ENCODE data around the gene CACNB2.
"Not testable (repeated sequence)": the region's sequence is repeated elsewhere in the genome, so short reads cannot be mapped to it uniquely, and the experiment has no call there.

The CACNB2 gene

DNA sequence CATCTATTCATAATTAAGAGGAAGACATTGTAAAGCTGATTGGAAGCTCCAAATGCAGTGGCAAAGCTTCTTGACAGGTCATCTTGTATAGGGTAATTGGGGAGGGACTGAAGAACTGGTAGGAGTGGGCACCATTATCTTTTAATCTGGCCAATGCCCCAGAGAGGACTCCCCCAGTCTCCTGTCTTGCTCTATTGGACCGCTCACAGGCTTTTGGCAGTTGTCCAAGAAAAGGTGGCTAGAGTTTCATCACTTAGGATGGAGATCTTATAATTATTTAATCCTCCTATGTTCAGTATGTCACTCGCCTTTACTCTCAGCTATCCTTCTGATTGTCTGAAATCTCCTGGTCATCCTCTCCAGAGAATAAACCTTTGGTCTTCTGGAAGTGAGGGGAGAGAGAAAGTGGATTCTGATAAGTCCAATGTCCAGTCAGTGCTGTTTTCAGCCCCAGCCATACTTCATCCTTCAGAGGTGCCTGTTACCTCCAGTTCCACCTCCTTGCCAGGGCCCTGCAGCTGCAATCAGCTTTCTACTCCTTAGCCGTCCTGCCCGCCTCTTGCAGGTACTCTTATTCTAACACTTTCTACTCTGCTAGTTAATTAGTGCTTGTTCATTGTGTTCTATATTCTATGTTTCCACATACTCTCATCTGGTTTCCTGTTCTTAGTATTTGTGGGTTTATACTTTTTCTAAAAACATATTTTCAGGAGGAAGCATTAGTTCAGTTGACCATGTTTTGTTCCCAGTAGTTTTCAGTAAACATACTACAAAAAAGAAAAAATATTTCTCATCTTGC lies 269.6 kb downstream of the CACNB2 start:
- no peak for DNase-seq

DNA sequence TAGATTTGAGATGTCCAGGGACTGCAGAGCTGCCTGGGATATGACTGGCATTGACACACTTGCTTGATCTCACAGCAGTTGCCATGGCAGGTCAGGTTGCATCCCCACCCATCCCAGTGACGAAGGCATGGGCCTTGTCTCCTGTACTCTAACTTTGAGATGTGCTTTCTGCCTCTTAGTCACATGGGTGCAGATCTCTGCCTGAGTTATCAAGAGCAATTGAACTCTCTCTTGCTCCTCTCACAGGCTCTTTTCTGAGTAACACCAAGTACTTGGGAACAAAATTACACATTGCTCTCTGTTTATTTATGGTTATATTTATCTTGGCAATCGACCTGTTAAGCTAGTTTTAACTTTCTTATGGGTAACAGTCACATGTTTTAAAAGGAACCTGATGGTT lies 273.8 kb downstream of the CACNB2 start:
- no peak for DNase-seq

DNA sequence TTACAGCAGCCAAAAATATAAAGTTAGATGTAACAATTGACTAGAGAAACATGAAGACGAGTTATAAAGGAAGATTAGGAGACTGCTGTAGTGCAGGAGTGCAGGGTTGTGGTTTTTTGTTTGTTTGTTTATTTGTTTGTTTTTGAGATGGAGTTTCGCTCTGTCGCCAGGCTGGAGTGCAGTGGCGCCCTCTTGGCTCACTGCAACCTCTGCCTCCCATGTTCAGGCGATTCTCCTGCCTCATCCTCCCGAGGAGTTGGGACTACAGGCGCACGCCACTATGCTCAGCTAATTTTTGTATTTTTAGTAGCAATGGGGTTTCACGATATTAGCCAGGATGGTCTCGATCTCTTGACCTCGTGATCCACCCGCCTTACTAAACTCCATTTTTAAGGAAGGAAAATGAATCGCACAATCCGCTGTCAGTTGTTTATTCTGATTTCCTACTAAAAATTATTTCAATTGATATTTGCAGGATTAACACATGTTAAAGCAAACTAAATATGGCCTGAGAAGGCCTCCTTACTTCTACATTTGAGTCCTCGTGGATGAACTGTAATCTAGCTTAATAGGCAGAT lies 277.8 kb downstream of the CACNB2 start:
- no peak for DNase-seq

DNA sequence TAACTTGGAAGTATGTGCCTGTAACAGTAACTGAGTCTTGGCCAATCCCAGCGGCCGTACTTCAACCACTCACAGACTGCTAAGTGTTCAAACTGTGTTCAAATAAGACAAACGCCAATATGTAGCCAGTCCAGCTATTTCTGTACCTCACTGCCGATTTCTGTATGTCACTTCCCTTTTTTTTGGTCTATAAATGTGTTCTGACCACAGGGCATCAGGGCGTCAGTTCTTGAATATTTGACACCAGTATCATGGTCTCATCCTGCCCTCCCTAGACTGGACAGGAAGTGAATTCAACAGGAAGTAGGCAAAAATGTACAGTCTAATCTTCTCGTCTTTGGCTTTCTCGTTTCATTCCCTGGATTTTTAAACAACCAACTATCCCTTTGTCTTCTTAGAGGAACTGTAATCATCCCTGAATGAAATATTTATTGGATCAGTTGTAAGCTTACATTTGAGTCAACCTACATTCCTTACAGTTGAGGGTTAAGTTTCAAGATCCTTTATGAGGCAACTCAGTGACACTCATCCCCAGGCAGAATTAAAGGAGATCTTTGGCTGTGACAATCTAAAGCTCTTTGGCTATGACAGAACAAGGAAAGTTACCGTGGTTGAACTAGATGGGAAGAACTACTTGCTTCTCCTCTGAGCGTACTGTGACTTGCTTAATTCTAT lies 278.5 kb downstream of the CACNB2 start:
- no peak for DNase-seq

DNA sequence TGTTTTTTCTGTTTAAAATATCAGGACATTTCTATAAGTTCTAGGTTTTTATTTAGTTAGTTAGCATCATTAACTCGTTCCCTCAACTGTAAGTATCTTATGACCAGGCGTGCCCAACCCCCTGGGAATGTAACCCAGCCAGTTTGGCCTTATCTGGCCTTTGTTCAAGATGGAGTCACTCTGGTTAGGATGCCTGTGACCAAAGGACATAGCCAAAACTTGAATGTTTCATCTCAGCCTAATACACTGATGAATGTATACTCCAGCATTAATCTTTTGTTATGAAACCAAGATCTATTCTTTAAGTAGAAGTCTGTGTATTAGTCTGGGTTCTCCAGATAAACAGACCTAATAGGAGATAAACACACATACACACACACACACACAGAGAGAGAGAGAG lies 279.7 kb downstream of the CACNB2 start:
- DNase-seq, result no peak

DNA sequence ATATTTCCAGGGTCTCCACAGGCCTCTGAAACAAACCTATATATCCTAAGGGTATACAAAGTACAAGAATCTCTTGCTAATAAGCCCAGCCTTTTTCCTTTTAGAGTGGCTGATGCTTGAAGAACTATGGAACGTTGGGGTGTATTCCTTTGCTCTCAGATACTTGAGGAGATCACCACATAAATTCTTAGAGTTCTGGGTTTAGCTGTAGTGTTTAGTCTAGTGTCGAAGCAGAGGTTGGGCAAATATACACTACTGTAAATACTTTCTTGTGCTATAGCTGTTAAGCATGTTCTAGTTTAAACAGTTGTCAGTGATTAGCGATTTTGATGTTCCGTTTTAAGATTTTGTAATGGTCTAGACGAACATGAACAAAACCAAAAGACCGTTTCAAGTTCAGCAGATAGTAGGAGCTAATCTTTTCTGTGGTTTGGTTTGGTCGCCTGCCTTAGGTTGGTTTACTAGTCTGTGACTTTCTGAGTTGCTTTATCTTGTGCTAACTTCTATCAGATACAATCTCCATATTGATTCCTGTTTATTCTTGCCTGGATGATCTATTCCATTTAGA lies 281.6 kb downstream of the CACNB2 start:
- DNase-seq, result no peak

DNA sequence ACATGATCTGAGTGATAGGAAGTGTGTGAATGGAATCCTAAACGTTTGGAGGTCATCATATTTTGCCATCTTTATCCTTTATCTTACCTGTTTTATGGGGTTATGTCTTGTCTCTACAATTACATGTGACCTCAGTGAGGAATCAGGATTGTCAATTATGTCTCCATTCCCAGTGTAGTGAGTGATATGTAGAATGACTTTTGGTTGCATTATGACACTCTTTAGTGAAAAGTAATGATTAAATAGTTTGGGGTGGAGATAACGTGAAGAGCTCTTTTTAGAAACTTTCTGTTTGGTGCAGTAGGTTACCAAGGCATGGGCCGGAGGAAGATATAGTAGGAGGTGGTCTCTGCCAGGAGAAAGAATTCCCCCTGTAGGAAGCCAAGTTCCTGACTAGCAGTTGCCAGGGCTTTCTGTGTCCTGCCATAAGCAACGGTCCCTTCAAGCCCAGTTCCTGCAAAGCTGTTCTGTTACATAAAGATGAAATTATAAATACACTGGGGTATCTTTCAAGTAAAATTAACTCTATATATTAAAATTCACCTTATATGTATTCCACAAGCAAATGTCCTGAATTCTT lies 282.9 kb downstream of the CACNB2 start:
- DNase-seq, result no peak

DNA sequence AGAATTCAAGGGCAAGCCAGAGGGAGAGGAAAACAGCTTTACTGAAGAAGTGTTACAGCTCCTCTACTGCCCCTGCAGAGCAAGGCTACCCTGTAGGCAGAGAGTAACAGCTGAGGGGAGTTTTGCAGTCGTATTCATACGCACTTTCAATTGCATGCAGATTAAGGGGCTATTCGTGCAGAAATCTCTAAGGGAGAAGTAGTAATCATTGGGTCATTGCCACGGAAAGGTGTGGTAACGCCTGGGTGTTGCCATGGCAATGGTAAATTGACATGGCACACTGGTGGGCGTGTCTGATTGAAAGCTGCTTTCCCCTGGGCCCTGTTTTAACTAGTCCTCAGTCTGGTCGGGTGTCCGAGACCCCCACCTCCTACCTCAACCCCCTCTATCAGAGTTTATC lies 284.0 kb downstream of the CACNB2 start:
- DNase-seq, result no peak

DNA sequence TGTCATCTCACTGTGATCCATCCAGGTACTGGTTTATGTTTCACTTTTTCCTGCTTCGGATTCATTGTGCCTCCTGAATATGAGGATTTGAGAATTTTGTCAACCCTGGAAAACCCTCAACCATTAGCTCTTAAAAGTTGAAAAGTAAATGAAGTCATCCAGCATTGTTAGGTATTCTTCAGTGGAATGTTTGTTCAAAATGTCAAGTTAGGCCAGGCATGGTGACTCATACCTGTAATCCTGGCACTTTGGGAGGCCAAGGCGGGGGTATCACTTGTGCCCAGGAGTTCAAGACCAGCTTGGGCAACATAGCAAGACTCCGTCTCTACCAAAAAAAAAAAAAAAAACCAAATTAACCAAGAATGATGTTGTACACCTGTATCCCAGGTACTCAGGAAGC lies 289.1 kb downstream of the CACNB2 start:
- DNase-seq, result no peak

DNA sequence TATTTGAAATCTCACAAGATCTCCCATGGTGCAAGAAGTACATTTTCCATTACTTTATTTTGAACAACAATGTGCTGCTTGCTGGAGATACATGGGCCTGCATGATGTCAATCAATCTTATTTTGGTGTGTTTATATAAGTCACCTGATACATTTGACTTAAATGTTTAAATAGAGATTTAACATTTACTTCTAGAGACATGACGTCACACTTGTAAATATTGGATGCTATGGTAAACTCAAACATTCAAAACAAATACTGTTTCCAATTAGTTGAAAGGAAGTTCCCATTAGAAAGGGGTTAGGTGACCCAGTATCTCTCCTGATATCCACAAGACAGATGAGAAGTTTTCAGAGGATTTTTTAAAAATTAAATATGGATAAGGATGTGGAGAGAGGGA lies 296.7 kb downstream of the CACNB2 start:
- no peak for DNase-seq

DNA sequence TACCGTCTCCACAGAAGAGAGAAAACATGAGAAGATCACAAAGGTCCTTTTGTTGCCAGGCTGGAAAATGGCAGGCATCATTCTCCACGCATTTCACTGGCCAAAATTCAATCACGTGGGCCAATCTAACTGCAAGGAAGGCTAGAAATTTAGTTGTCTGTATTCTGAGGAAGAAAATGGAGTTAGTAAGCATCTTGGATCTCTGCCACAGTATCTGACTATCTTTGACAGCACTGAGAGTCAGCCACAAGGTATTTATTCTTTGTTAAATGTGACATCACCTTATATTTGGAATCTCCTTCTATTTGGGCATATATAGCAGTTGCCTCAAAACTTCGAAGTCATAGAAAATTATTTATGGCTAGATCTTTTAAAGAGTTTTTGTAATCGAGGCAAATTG lies 297.3 kb downstream of the CACNB2 start:
- DNase-seq, result no peak

DNA sequence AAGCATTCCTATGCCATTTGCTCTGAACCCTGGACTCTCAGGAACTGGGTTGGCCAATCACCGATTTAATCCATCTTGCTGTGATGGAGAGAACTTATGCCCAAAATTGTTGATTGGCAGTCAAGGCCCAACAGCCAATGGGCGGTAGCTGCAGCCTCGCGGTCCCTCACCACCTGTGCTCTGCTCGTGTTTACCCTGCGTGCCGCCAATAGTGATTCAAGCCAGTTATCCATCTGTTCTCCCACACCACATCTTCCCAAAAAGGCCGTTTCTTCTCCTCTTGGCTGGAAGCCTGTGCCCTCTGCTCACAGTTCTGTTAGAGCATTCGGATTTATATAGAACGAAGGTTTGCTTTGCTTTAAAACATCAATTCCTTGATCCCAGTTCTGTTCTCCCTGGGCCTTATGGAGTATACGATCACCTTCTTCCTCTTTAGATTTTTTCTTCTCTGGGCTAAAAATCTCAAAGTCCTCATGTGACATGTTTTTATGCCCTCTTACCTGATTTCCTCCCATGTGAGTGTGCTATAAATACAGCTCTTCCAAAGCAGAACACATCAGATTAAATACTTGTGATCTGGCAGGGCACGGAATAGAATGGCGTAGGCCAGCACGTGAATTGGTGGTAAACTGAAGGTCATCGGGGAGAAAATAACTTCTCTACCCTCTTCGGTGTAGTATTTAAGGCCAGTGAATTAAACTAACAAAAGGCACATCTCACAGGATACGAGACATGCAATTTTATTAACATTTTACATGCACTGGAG lies 298.3 kb downstream of the CACNB2 start:
- no peak for DNase-seq

DNA sequence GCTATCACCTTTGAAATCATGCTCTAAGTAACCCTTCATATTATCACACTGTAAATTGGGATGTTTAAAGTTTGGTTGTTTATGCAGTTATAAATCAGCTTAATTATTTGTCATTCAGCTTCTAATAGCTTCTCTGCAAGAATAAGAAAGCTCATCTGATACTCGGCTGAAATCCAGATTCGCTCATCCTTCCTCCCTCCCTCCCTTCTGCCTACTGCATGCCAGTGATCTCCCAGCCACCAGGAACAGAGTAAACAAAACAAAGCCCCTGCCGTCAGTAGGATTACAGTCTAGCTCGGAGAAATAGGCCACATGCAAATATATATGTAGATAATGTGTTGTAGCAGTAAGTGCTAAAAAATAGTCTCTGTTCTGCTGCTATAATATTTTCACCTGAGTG lies 299.4 kb downstream of the CACNB2 start:
- DNase-seq, result no peak

DNA sequence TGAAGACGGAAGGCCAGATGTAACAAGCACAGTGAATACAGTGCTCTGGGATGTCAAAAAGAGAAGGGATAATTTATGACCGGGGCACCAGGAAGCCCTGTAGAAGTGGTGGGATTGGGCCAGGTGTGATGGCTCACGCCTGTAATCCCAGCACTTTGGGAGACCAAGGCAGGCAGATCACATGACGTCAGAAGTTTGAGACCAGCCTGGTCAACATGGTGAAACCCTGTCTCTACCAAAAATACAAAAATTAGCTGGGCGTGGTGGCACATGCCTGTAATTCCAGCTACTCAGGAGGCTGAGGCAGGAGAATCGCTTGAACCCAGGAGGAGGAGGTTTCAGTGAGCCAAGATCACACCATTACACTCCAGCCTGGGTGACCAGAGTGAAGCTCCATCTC lies 305.4 kb downstream of the CACNB2 start:
- DNase-seq, result not testable (repeated sequence)

DNA sequence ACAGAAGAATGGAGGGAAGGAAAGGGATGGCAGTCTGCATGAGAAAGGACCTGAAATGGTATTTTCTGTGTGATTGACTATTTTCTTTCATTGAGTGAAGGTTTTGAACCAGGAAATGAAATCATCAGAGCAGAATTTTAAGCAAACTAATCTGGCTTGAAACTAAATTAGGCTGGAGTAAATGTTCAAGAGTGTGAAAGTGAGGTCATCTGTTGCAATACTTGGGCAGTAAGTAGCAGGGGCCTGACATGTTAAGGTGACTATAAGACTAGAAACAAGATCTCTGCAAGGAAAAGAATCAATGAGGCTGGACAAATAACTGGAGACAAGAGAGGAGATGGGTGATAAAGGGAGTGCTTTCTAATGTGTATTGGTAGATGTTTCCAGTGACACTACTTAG lies 306.0 kb downstream of the CACNB2 start:
- no peak for DNase-seq

DNA sequence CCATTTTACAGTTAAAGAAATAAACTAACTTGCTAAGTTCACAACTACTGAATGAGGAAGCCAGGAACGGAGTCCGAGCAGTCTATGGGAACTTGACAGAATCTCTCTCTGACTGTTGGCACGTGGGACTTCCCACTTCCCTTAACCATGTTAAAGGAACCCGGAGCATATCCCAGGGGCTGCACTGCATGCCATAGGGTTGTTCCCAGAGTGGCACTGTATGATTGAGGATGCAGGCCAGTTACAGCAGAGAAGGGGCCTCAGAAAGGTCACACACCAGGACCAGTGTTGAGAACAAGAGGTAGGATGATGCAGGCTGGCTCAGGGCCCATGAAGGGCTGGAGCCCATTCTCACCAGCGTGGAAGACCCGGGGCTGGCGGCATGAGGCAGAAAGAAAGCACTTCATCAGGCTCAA lies 309.4 kb downstream of the CACNB2 start:
- DNase-seq, result no peak

DNA sequence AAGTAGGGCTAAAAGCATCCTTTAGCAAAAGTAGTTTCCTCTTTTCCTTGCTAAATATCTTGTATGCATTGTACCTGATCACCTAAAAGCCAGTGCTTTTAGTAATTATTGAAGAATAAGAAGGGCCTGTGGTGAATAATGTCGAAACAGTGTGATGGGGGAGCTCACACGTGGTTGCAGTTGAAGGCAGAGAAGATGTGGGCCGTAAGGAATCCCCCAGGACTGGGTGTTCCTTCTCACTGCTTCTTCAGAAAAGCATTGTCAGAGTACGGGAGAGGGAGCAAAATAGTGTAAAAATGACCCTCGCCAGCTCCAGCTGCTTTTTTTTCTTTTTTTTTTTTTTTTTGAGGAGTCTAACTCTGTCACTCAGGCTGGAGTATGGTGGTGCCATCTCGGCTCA lies 310.1 kb downstream of the CACNB2 start:
- no peak for DNase-seq

DNA sequence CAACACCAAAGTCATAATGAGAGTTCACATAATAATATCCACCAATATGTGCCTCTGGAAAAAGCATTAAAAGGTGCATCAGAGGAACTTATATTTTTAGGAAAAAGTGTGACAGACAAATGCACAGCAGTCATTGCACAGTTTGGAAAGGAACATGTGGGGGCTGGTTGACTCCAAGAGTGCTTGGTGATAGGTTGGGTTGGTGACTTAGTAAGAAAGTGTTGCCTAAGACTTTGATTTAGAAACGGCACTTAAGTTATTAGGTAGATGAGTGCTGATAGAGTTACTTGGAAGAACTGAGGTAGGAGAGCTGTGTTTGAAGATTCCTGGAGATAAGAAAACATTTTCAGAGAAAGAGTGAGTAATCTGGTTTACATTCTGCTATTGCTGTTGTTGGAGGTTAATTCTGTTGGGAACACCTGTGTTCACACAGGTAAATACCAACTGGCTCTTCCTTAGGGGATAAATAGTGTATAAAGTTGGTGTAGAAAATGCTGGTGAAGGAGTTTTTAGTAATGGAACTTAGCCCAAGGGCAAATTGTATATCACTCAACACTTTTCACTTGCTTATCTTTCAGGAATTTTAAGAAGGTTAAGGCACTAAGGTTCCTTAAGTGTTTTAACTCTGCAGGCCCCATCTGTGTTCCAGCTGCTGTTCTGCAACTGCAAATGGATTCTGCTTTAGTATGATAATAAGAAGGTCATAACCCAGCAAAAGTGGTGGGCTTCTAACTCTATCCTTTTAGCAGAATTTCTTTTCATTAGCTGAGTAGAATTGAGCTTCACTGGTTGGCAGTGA lies 315.1 kb downstream of the CACNB2 start:
- no peak for DNase-seq

DNA sequence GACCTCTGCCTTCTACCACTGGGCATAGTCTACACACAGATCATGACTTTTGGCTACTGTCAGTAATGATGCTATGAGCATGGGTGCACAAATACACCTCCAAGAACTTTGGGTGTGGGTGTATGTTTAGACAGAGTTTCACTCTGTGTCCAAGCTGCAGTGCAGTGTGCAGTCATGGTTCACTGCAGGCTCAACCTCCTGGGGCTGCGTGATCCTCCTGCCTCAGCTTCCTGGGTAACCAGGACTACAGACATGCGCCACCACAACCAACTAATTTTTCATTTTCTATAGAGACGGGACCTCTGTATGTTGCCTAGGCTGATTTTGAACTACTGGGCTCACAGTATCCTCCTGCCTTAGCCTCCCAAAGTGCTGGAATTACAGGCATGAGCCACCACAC lies 316.8 kb downstream of the CACNB2 start:
- DNase-seq, result no peak

DNA sequence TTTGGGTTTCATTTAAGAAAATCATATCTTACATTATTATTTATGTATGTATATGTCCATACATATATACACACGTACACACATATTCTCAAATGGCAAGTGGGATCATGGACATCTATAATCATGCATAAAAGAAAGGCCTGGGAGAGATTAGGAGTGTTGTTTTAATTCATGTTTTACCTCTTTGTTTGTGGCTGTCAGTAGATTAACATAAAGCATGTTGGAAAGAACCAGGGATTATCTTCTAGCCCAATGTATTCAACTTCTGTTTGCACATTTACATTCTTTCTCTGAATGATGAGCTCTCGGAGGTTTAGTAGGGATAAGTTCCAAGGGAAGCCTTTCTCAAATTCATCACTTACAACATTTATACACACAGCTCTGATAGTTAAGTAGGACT lies 319.8 kb downstream of the CACNB2 start:
- DNase-seq, result no peak

DNA sequence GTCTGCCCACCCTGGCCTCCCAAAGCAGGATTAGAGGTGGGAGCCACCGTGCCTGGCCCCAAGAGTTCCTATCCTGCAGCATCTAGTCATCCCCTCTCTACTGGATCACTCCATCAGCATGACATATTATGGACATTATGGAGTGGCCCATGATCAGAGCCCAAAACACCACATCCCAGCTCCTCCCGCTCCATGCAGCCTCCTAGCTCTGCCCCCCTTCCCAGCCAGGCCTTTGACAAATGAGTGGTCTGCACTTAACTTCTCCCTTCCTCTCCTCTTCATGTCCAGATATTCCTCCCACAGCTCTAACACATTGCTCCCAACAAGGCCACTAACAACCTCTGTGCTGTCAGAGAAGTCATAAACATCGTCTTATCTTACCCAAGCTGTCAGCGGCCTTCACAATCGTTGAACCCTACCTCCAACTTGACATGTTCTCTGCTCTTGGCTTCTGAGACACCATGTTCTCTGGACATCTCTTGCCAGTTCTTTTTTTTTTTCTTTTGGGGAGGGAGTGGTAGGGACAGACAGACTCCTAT lies 323.5 kb downstream of the CACNB2 start:
- DNase-seq, result no peak

DNA sequence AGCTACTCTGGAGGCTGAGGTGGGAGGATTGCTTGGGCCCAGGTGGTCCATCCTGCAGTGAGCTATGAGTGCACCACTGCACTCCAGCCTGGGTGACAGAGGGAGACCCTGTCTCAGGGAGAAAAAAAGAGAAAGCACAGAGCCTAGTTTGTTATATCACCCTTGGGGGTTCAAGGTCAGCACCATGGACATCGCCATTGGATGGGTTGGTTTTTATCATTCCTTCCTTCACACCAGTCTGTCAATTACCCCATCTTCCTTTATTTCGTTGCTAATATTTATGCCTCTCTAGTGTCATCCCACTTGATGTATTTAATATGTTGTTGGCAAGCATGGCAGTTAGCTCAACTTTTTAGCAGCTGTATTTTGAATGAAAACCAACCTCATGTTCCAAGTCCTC lies 328.9 kb downstream of the CACNB2 start:
- DNase-seq, result no peak
